DND-41 (cell line): ENCODE results near the gene RUVBL2.
"Not testable (repeated sequence)": the region's sequence is repeated elsewhere in the genome, so short reads cannot be mapped to it uniquely, and the experiment has no call there.

Experiments
- ATAC-seq: fragments of 200-7000 bp; cut with Tn5 transposase; 3 replicates; pipeline ENCODE4 v1.9.1; 2021; ENCODE audit warnings: low read depth; ENCODE audit not compliant: insufficient read depth
- DNase-seq: peaks from one replicate; pipeline ENCODE4 v3.0.0-alpha.2; 2020
- H2AFZ ChIP-seq: 2 replicates; pipeline ENCODE4 v1.6.0; 2012; ENCODE audit warnings: low read depth, low read length
- H3K27ac ChIP-seq: 2 replicates; pipeline ENCODE4 v1.5.1; 2012; ENCODE audit warnings: low read length, inconsistent platforms
- H3K27me3 ChIP-seq: fragments of 200-600 bp; sonication (generic); 2 replicates; pipeline ENCODE4 v1.6.0; 2012; ENCODE audit warnings: low read length, mild to moderate bottlenecking, inconsistent platforms; ENCODE audit not compliant: insufficient read depth, poor library complexity
- H3K36me3 ChIP-seq: 2 replicates; pipeline ENCODE4 v1.5.1; 2012; ENCODE audit warnings: low read length, inconsistent platforms; ENCODE audit not compliant: insufficient read depth
- H3K4me1 ChIP-seq: 2 replicates; pipeline ENCODE4 v1.5.1; 2012; ENCODE audit warnings: mild to moderate bottlenecking, low read length; ENCODE audit not compliant: insufficient read depth
- H3K4me2 ChIP-seq: 2 replicates; pipeline ENCODE4 v1.6.0; 2012; ENCODE audit warnings: mild to moderate bottlenecking, moderate library complexity, low read length, inconsistent platforms; ENCODE audit not compliant: insufficient read depth
- H3K4me3 ChIP-seq, 2 experiments: fragments of 200-600 bp in 1 of 2; shearing (Covaris generic) in 1 of 2; 2 replicates each; pipeline ENCODE4 v1.5.1; 2012 to 2016; ENCODE audit warnings: inconsistent platforms in 2 of 2, low read length in 2 of 2, mild to moderate bottlenecking in 2 of 2, low read depth in 1 of 2, moderate library complexity in 1 of 2
- H3K79me2 ChIP-seq: 2 replicates; pipeline ENCODE4 v1.6.0; 2012; ENCODE audit warnings: low read length, inconsistent platforms; ENCODE audit not compliant: insufficient read depth
- H3K9ac ChIP-seq: 2 replicates; pipeline ENCODE4 v1.6.0; 2012; ENCODE audit warnings: low read depth, mild to moderate bottlenecking, inconsistent platforms, low read length, moderate library complexity
- H3K9me3 ChIP-seq: 2 replicates; pipeline ENCODE4 v1.5.1; 2012; ENCODE audit warnings: low read length, moderate library complexity, mild to moderate bottlenecking, inconsistent platforms; ENCODE audit not compliant: insufficient read depth, severe bottlenecking
- H4K20me1 ChIP-seq: 2 replicates; pipeline ENCODE4 v1.6.0; 2012; ENCODE audit warnings: low read length; ENCODE audit not compliant: insufficient read depth
- EZH2 ChIP-seq: IDR thresholded peaks from 3 replicates; pipeline ENCODE4 v1.6.1; 2012; ENCODE audit warnings: borderline replicate concordance, low read depth, mild to moderate bottlenecking, moderate library complexity, low read length, inconsistent platforms; ENCODE audit not compliant: severe bottlenecking
- TF ChIP-seq, protein P1 (sequence below): IDR thresholded peaks from 2 replicates; pipeline ENCODE4 v1.5.1; 2012; ENCODE audit warnings: borderline replicate concordance, low read length, moderate library complexity, mild to moderate bottlenecking; ENCODE audit not compliant: poor library complexity, severe bottlenecking; ENCODE audit errors: extremely low read depth

The RUVBL2 gene

DNA sequence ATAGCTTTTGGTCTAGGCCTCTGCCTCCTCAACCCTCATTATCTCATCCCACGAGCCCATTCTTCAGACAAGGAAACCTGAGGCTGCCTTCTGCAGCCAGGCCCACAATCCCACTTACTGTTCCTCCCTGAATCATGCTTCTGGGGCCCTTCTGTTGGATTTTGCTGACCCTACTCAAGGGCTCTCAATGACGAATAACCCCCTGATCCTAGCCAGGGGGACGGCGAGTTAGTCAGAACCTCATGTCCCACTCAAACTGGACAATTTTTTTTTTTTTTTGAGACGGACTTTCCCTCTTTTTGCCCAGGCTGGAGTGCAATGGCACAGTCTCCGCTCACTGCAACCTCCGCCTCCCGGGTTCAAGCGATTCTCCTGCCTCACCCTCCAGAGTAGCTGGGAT is 28.4 kb downstream of the RUVBL2 start:
- ATAC-seq (no peak), DNase-seq (no peak)
- H3K4me2 ChIP-seq, result no peak overlapping the region
- no peak overlapping the region for H3K27ac ChIP-seq
- H3K9me3 ChIP-seq, result no peaks in the 10 kb centered on the region
- no peak overlapping the region for H3K4me3 ChIP-seq
- H4K20me1 ChIP-seq, result no peaks in the 10 kb centered on the region; the same call in 1 of the 2 replicates
- no peak overlapping the region for H2AFZ ChIP-seq
- H3K36me3 ChIP-seq, result no peaks in the 10 kb centered on the region
- no peak overlapping the region for H3K9ac ChIP-seq
- peaks cover 3% of the 10 kb centered on the region for H3K27me3 ChIP-seq
- no peak for TF ChIP-seq EZH2
- TF ChIP-seq, protein P1, sequence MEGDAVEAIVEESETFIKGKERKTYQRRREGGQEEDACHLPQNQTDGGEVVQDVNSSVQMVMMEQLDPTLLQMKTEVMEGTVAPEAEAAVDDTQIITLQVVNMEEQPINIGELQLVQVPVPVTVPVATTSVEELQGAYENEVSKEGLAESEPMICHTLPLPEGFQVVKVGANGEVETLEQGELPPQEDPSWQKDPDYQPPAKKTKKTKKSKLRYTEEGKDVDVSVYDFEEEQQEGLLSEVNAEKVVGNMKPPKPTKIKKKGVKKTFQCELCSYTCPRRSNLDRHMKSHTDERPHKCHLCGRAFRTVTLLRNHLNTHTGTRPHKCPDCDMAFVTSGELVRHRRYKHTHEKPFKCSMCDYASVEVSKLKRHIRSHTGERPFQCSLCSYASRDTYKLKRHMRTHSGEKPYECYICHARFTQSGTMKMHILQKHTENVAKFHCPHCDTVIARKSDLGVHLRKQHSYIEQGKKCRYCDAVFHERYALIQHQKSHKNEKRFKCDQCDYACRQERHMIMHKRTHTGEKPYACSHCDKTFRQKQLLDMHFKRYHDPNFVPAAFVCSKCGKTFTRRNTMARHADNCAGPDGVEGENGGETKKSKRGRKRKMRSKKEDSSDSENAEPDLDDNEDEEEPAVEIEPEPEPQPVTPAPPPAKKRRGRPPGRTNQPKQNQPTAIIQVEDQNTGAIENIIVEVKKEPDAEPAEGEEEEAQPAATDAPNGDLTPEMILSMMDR, result no peak
- H3K4me1 ChIP-seq, result peaks cover 3% of the 10 kb centered on the region; the same call in 1 of the 2 replicates
- H3K79me2 ChIP-seq, result no peaks in the 10 kb centered on the region

DNA sequence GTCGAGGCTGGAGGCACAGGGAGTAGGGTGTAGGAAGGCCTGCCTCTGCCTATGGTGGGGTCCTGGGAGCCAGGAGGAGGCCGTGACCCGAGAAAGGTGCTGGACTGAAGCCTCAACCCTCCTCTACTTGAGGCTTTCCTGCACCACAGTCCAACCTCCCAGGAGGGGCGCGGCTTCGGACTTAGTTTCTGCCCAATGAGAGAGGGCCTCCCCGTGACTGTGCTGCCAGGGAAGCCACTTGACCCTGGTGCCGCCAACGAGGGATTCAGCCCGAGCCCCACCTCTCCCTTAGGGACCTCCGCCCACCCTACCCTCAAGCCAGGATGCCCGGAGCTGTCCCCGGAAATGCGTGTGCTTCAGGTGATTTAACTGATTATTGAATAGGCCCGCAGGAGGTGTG is 30.5 kb downstream of the RUVBL2 start, which contains the start of gene CGB3:
Gene CGB3 (minus strand): TSS at position 101 of the 400 bp plus-strand sequence. CDS start 362 bp downstream, outside the sequence.
- not testable (repeated sequence) for ATAC-seq, H3K27ac ChIP-seq, DNase-seq, H3K27me3 ChIP-seq, H3K9me3 ChIP-seq, H3K9ac ChIP-seq, H3K4me2 ChIP-seq, H3K4me3 ChIP-seq, H3K36me3 ChIP-seq, H3K79me2 ChIP-seq, H3K4me1 ChIP-seq, H2AFZ ChIP-seq, H4K20me1 ChIP-seq

DNA sequence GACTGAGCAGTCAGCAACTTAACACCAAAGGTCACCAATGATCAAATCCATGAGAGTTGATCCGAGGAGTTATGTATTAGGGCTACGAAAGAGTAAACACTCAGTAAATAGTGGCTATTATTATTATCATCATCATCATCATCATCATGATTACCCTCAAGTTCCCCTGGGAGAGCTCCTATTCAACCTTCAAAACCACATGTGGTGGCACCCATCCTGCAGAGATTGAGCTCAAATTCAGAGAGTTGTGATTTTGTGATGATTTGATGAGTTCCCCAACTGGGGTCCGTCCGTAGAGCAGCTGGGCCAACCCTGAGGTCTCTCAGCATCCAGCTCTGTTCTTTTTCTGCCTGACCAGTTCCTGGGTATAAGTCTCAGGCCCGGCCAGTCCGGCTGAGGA is 31.4 kb downstream of the RUVBL2 start:
- not testable (repeated sequence) for H3K4me3 ChIP-seq, H4K20me1 ChIP-seq, DNase-seq, H3K79me2 ChIP-seq, H3K4me1 ChIP-seq, H3K4me2 ChIP-seq, H3K9me3 ChIP-seq, H3K36me3 ChIP-seq, H3K27ac ChIP-seq, ATAC-seq, H3K9ac ChIP-seq, H3K27me3 ChIP-seq, H2AFZ ChIP-seq

DNA sequence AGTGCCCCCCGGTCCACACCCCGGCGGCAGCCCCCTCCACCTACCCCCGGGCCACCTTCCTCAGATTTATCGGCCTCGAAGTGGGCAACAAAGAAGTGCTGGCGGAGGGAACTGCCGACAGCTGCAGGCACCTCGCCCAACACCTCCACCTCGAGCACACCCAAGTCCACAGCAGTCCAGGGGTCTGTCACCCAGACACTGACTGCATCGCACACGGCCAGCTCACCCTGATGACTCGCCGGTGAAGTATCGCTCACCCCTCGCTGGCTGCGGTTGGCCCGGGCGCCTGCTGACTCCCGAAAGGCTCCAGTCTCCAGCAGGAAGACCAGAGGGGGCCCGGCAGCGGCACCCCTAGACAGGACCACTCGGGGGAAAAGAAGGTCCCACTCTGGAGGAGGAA is 31.9 kb downstream of the RUVBL2 start:
- not testable (repeated sequence) for H3K9me3 ChIP-seq, DNase-seq, H3K4me3 ChIP-seq

DNA sequence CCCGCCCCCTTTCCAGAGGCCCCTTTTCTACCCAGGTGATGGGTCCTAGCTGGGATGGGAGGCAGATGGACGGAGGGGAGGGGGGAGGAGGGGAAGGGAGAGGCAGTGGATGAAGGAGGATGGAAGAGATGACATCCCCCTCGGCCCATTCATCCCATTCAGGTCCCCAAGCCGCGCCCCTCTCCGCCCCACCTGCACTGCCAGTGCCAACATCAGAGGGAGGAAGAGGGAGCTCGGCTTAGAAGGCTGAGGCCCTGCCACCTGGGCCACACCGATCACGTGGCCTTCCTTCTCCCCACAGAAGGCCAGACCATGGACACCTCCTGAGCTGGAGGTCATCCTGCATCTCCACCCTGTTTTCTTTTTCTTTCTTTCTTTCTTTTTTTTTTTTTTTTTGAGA is 35.0 kb downstream of the RUVBL2 start:
- not testable (repeated sequence) for H3K27ac ChIP-seq, DNase-seq, H4K20me1 ChIP-seq, H3K9me3 ChIP-seq, H3K79me2 ChIP-seq, H3K36me3 ChIP-seq, H3K4me3 ChIP-seq, H3K27me3 ChIP-seq, H3K4me1 ChIP-seq, H2AFZ ChIP-seq, H3K4me2 ChIP-seq, ATAC-seq, H3K9ac ChIP-seq

More for the DNA sequence above, 31.9 kb downstream of the RUVBL2 start:
- H3K4me2 ChIP-seq, H3K4me1 ChIP-seq, H3K27me3 ChIP-seq, H3K9ac ChIP-seq, H3K79me2 ChIP-seq, H2AFZ ChIP-seq, H3K36me3 ChIP-seq, ATAC-seq, H3K27ac ChIP-seq, H4K20me1 ChIP-seq: not testable (repeated sequence)

DNA sequence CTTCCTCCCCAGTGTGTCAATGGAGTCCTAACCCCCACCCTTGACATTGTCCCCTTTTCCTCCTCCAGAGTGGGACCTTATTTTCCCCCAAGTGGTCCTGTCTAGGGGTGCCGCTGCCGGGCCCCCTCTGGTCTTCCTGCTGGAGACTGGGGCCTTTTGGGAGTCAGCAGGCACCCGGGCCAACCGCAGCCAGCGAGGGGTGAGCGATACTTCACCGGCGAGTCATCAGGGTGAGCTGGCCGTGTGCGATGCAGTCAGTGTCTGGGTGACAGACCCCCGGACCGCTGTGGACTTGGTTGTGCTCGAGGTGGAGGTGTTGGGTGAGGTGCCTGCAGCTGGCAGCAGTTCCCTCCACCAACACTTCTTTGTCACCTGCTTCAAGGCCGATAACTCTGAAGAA is 36.1 kb downstream of the RUVBL2 start:
- H3K9ac ChIP-seq, H3K36me3 ChIP-seq, H2AFZ ChIP-seq, H3K9me3 ChIP-seq, ATAC-seq, H3K79me2 ChIP-seq, H3K27me3 ChIP-seq, H3K4me2 ChIP-seq, H3K4me3 ChIP-seq, H3K27ac ChIP-seq, H3K4me1 ChIP-seq, DNase-seq, H4K20me1 ChIP-seq: not testable (repeated sequence)

DNA sequence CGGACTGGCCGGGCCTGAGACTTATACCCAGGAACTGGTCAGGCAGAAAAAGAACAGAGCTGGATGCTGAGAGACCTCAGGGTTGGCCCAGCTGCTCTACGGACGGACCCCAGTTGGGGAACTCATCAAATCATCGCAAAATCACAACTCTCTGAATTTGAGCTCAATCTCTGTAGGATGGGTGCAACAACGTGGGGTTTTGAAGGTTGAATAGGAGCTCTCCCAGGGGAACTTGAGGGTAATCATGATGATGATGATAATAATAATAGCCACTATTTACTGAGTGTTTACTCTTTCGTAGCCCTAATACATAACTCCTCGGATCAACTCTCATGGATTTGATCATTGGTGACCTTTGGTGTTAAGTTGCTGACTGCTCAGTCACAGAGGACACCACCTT is 36.6 kb downstream of the RUVBL2 start:
- not testable (repeated sequence) for H3K27ac ChIP-seq, H3K9me3 ChIP-seq, H3K9ac ChIP-seq, H2AFZ ChIP-seq, H3K4me3 ChIP-seq, H3K36me3 ChIP-seq, H3K27me3 ChIP-seq, ATAC-seq, H3K4me2 ChIP-seq, H4K20me1 ChIP-seq, H3K79me2 ChIP-seq, DNase-seq, H3K4me1 ChIP-seq
